ENCODE results near the gene GLDC.

GLDC gene

DNA sequence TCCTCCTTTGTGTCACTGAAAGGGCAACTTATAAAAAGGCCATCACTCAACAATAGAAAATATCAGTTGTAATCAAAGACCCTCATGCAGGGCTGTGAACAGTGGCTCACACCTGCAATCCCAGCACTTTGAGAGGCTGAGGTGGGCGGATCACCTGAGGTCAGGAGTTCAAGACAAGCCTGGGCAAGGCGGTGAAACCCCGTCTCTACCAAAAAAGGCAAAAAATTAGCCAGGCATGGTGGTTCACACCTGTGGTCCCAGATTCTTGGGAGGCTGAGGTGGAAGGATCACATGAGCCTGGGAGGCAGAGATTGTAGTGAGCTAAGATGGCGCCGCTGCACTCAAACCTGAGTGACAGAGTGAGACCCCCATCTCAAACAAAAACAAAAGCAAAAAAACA is 24.7 kb downstream of the GLDC start:
- Mint-ChIP-seq H3K4me3 (no peak overlapping the region), H3K9me3 (no peaks in the 10 kb centered on the region), H3K36me3 (ENCODE audit: low read depth) (no peaks in the 10 kb centered on the region), H3K27ac (no peak overlapping the region), H3K4me1 (ENCODE audit: low read depth) (no peaks in the 10 kb centered on the region), H3K27me3 (peaks cover 3% of the 10 kb centered on the region)
- intact Hi-C loops (cut with micrococcal nuclease), result no loop called here

DNA sequence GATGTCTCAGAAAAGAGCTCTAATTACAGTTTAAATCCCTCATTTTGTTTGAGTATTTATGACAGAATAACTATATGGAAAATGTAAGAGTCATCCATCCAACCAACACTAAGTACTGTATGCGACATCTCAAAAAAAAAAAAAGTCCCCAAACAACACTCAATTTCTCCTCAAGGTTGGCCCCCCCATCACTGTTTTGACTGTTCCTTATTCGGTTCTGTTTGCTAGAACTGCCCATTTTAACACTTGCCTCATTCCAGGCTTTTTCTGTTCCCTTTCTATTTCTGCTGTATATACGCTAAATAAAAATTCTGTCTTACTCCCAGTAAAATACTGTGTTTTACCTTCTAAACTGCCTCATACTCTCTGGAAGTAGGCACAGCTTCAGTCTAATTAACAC is 25.2 kb downstream of the GLDC start:
- Mint-ChIP-seq H3K9me3 (no peaks in the 10 kb centered on the region), H3K4me1 (ENCODE audit: low read depth) (no peaks in the 10 kb centered on the region), H3K4me3 (no peak overlapping the region), H3K36me3 (ENCODE audit: low read depth) (no peaks in the 10 kb centered on the region), H3K27me3 (peaks cover 5% of the 10 kb centered on the region), H3K27ac (no peak overlapping the region)
- intact Hi-C loops (cut with micrococcal nuclease), result no loop called here

DNA sequence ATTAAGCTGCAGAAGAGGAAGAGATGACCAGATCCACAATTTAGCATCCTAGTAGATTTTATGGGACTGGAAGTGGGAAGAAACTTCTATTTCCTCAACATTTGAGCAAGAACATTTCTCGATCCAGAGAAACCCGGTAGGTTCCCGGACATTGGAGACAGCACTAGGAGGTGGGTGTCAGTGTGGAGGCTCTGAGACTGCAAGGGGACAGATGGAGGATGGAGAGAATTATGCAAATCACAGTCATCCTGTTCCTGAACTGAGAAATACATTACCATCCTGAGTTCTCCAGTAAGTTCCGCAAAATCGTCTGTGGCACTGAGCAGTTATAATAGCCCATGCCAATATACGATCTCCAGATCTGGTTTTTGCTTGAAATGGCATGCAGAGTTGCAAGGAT is 25.6 kb downstream of the GLDC start:
- intact Hi-C loops (cut with micrococcal nuclease), result no loop called here
- H3K4me1 Mint-ChIP-seq (ENCODE audit: low read depth), result no peaks in the 10 kb centered on the region
- H3K36me3 Mint-ChIP-seq (ENCODE audit: low read depth), result no peaks in the 10 kb centered on the region
- peaks cover 5% of the 10 kb centered on the region for H3K27me3 Mint-ChIP-seq
- no peaks in the 10 kb centered on the region for H3K9me3 Mint-ChIP-seq
- H3K27ac Mint-ChIP-seq, result no peak overlapping the region
- no peak overlapping the region for H3K4me3 Mint-ChIP-seq

DNA sequence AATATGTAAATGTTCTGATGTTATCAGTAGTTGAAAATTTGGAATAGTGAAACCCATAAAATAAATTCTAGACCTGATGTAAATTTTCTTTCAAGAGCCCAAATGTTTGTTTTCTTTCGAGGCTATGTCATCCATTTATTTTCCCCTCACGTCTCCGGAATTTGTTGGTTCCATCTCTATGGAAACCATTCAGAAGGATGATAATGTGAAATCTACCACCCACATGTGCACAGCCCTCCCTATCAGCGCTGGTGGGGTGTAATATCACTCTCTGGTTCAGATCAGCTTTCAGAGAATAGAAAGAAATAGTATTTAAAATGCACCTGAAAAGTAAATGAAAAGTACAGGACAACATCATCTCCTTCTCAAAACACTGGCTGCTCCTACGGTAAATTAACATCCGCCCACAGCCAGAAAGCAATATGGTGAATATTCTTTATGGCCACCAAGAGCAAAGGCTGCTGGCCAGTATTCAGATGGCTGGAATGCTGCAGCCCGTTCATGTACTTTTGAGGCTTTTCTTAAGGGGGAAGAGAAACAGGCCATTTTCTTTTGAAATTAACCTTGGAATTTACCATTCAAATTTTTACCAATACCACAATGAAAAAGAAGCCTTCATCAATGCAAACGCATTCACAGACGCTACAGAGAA is 28.5 kb downstream of the GLDC start:
- no peak overlapping the region for H3K4me3 Mint-ChIP-seq
- H3K4me1 Mint-ChIP-seq (ENCODE audit: low read depth), result no peaks in the 10 kb centered on the region
- peaks cover 5% of the 10 kb centered on the region for H3K27me3 Mint-ChIP-seq
- H3K36me3 Mint-ChIP-seq (ENCODE audit: low read depth), result no peaks in the 10 kb centered on the region
- intact Hi-C loops (cut with micrococcal nuclease), result no loop called here
- H3K9me3 Mint-ChIP-seq, result no peaks in the 10 kb centered on the region
- no peak overlapping the region for H3K27ac Mint-ChIP-seq

DNA sequence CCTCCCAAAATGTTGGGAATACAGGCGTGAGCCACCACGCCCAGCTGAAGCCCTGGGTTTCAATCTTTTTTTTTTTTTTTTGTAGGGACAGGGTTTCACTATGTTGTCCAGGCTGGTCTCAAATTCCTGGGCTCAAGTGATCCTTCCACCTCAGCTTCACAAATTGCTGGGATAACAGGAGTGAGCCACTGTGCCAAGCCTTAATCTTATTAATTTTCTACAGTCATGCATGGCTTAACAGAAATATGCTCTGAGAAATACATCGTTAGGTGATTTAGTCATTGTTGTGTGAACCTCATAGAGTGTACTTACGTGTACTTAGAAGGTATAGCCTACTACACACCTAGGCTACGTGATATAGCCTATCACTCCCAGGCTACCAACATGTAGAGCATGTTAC is 31.0 kb downstream of the GLDC start:
- H3K27ac Mint-ChIP-seq, result no peak overlapping the region
- H3K36me3 Mint-ChIP-seq (ENCODE audit: low read depth), result no peaks in the 10 kb centered on the region
- peaks cover 5% of the 10 kb centered on the region for H3K27me3 Mint-ChIP-seq
- no peaks in the 10 kb centered on the region for H3K4me1 Mint-ChIP-seq (ENCODE audit: low read depth)
- H3K4me3 Mint-ChIP-seq, result no peak overlapping the region
- no peaks in the 10 kb centered on the region for H3K9me3 Mint-ChIP-seq
- intact Hi-C loops (cut with micrococcal nuclease), result no loop called here

DNA sequence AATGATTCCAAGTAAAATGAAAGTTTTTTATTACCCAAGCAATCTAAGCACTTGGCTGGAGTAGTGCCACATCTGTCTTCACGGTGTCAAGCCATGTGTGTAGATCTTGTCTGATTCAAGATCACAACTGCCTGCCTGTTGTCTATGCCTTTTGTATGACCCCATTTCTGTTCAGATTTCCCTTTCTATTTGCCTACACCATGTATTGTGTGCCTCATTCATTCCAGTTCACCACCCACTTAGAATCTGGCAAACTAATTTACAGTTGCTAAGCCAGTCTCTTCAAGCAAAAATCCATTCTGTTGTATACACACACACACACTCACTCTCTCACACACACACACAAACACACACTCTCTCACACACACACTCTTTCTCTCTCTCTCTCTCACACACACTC is 33.7 kb downstream of the GLDC start:
- intact Hi-C loops (cut with micrococcal nuclease), result no loop called here
- no peak overlapping the region for H3K4me3 Mint-ChIP-seq
- no peaks in the 10 kb centered on the region for H3K4me1 Mint-ChIP-seq (ENCODE audit: low read depth)
- no peaks in the 10 kb centered on the region for H3K36me3 Mint-ChIP-seq (ENCODE audit: low read depth)
- peaks cover 3% of the 10 kb centered on the region for H3K27me3 Mint-ChIP-seq
- H3K27ac Mint-ChIP-seq, result no peak overlapping the region
- H3K9me3 Mint-ChIP-seq, result no peaks in the 10 kb centered on the region

DNA sequence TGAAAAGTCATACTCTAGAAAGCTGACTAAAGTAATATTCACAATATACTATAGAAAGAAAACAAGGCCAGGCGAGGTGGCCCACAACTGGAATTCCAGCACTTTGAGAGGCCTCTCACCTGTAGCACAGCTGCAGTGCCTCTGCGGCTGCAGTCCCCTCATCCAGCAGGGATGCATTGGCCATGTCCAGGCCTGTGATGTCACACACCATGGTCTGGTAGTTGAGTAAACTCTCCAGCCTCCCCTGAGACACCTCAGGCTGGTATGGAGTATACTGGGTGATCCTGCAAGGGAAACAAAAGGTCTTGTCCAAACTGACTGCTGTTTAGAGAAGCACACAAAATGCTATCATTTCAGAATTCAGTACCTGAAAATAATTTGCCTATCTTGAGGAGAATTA is 35.5 kb downstream of the GLDC start:
- Mint-ChIP-seq H3K4me3 (no peak overlapping the region), H3K27ac (no peak overlapping the region), H3K36me3 (ENCODE audit: low read depth) (no peaks in the 10 kb centered on the region), H3K4me1 (ENCODE audit: low read depth) (no peaks in the 10 kb centered on the region), H3K27me3 (no peaks in the 10 kb centered on the region), H3K9me3 (no peaks in the 10 kb centered on the region)
- intact Hi-C loops (cut with micrococcal nuclease), result no loop called here

DNA sequence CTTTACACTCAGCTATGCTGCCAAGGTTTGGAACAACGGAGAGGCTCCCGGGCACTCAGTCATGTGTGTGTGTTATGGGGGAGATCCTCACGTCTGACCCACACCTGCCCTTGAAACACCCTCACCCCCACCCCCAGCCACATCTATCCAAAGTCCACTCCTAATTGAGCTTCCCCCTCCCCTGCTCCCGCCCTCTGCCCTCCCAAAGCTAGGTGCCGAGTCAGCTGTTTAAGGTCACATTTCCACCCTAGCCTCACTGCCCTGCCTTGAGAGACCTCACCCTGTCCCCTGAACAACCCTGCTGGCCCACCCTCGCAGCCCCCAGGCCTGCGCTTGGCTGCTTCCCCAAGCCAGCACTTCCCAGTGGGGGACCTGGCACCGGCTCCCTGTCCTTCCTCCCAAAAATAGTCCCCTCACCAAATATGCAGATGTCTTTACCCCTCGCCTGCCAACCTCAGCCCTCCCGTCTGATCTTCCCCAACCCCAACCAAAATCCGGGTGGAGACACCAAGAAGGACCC is 36.0 kb downstream of the GLDC start:
- Mint-ChIP-seq H3K9me3 (no peaks in the 10 kb centered on the region), H3K27ac (no peak overlapping the region), H3K4me3 (no peak overlapping the region), H3K27me3 (no peaks in the 10 kb centered on the region), H3K4me1 (ENCODE audit: low read depth) (no peaks in the 10 kb centered on the region), H3K36me3 (ENCODE audit: low read depth) (no peaks in the 10 kb centered on the region)
- intact Hi-C loops (cut with micrococcal nuclease), result no loop called here

DNA sequence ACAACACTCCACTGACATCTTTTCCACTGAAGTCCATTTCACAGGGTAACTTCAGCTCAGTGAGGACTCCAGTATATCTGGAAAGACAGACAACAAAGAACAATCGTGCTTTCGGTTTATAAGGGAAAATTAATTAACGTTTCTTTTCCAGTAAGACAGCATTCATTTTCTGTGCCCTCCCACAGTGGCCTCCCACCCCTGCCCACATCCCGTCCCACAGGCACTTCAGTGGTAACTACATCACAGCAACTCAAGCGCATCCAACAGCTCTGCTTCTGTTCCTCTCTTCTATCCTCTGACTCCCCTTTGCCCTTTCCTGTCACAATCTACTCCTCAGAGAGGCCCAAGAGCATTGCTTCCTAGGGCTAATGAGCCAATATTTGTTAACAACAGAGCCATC is 40.3 kb downstream of the GLDC start:
- Mint-ChIP-seq H3K36me3 (ENCODE audit: low read depth) (no peaks in the 10 kb centered on the region), H3K4me1 (ENCODE audit: low read depth) (no peaks in the 10 kb centered on the region), H3K4me3 (no peak overlapping the region), H3K27me3 (no peaks in the 10 kb centered on the region), H3K9me3 (no peaks in the 10 kb centered on the region), H3K27ac (no peak overlapping the region)
- intact Hi-C loops (cut with micrococcal nuclease), result no loop called here

DNA sequence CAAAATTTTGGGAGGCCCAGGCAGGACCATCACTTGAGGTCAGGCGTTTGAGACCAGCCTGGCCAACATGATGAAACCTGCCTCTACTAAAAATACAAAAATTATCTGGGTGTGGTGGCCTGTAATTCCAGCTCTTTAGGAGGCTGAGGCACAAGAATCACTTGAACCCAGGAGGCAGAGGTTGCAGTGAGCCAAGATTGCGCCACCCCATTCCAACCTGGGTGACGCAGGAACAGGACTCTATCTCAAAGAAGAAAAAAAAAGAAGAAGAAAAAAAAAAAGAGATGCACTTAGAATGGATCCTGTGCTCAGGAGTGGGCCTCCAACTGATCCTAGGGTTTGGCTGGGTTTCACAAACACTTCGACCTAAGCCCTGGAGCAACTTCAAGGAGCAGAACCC is 45.1 kb downstream of the GLDC start:
- Mint-ChIP-seq H3K4me1 (ENCODE audit: low read depth) (no peaks in the 10 kb centered on the region), H3K36me3 (ENCODE audit: low read depth) (no peaks in the 10 kb centered on the region), H3K4me3 (no peak overlapping the region), H3K27me3 (no peaks in the 10 kb centered on the region), H3K27ac (no peak overlapping the region), H3K9me3 (no peaks in the 10 kb centered on the region)
- intact Hi-C loops (cut with micrococcal nuclease), result no loop called here

DNA sequence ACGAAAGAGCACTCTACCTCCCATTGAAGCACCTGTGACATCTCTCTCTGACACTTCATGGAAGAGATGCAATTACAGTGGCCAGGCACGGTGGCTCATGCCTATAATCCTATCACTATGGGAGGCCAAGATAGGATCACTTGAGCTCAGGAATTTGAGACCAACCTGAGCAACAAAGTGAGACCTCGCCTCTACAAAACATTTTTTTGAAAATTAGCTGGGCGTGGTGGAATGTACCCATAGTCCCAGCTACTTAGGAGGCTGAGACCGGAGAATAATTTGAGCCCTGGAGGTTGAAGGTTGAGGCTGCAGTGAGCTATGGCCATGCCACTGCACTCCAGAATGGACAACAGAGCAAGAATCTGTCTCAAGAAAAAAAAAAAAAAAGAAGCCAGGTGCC is 45.5 kb downstream of the GLDC start:
- H3K4me3 Mint-ChIP-seq, result no peak overlapping the region
- H3K4me1 Mint-ChIP-seq (ENCODE audit: low read depth), result no peaks in the 10 kb centered on the region
- H3K27ac Mint-ChIP-seq, result no peak overlapping the region
- H3K36me3 Mint-ChIP-seq (ENCODE audit: low read depth), result no peaks in the 10 kb centered on the region
- H3K9me3 Mint-ChIP-seq, result no peaks in the 10 kb centered on the region
- intact Hi-C loops (cut with micrococcal nuclease), result no loop called here
- no peaks in the 10 kb centered on the region for H3K27me3 Mint-ChIP-seq

DNA sequence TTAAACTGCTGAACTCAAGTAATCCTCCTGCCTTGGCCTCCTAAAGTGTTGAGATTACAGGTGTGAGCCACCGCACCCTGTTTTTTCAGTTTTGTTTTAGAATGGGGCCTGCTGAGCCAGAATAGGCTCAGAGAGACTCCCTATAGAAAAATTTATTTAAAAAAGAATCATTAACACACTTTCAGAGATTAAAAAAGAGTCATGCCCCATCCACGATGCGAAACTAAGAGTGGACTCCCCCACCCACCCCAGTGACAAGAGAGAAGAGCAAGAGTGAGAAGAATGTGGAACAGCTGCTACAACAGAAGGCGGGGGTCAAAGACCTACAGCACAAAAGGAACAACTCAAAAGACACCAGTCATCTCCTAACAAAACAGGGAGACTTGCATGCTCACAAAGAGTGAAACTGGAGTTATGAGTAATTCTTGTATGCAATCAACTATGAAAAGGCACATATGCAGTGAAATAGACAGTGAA is 47.2 kb downstream of the GLDC start:
- Mint-ChIP-seq H3K4me3 (no peak overlapping the region), H3K36me3 (ENCODE audit: low read depth) (no peaks in the 10 kb centered on the region), H3K27me3 (no peaks in the 10 kb centered on the region), H3K4me1 (ENCODE audit: low read depth) (no peaks in the 10 kb centered on the region), H3K9me3 (no peaks in the 10 kb centered on the region), H3K27ac (no peak overlapping the region)
- intact Hi-C loops (cut with micrococcal nuclease), result no loop called here

DNA sequence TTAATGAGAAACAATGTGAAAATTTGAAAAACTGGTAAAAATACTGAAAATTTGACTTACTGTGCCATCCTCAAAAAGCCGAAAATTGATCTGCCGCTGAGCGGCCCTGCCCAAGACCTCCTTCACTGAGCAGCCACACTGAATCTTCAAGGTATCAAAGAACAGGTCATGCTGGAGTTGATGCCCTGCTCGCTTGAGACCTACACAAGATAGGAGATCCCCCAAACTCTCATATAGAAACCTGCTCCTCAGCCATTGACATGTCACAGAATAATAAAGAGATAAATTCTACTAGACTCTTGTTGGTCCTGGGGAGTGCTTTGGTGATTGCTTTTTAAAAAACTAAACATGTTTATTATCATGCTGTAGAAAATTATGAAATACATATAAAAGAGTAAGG is 52.7 kb downstream of the GLDC start:
- no peaks in the 10 kb centered on the region for H3K36me3 Mint-ChIP-seq (ENCODE audit: low read depth)
- intact Hi-C loops (cut with micrococcal nuclease), result no loop called here
- H3K9me3 Mint-ChIP-seq, result no peaks in the 10 kb centered on the region
- no peak overlapping the region for H3K4me3 Mint-ChIP-seq
- peaks cover 5% of the 10 kb centered on the region for H3K4me1 Mint-ChIP-seq (ENCODE audit: low read depth)
- H3K27ac Mint-ChIP-seq, result no peak overlapping the region
- H3K27me3 Mint-ChIP-seq, result no peaks in the 10 kb centered on the region

DNA sequence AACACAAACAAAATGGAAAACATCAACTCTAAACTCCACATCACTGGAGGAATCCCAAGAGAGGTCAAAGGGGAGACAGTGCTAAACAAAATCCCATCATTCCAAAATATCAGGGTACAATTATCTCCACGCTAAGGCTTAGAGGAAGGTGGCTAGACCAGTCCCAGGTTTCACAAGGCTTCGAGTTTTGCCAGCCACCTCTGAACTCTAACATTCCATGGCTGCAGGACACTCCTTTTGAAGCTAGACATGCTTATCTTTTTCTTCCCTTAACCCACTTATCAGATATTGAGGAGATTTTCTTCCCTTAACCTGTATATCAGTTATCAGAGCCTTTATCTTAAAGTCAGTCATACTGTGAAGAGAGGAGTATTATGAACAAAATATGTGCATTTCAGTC is 53.3 kb downstream of the GLDC start:
- Mint-ChIP-seq H3K27ac (no peak overlapping the region), H3K4me3 (no peak overlapping the region), H3K4me1 (ENCODE audit: low read depth) (peaks cover 5% of the 10 kb centered on the region), H3K27me3 (no peaks in the 10 kb centered on the region), H3K36me3 (ENCODE audit: low read depth) (no peaks in the 10 kb centered on the region), H3K9me3 (no peaks in the 10 kb centered on the region)
- intact Hi-C loops (cut with micrococcal nuclease), result no loop called here

DNA sequence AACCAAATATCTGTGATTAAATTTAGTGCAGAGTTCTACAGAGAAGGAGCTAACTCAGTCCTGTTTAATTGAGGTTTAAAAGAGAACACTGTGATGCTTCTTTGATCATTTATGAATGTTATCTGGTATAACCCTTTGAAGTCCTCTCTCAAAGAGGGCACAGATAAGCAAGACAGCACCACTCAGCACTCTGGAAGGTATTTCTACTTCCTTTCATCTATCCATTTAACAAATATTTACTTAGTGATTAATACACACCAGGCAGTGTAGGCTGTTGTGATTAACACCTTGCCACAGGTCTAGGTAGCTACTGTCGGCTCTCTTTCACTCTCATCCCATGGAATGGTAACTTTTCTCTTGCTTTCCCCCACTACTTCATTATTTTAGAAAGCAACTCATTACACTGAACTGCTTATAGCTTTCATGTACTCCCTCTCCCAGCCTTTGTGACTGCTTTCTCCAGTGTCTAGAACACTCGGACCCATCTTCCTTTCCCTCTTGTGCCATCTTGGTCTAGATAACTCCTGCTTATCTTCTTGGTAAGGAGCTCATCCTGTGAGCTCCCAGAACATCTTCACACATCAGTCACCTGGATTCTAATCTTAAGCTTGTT is 54.7 kb downstream of the GLDC start:
- no peaks in the 10 kb centered on the region for H3K36me3 Mint-ChIP-seq (ENCODE audit: low read depth)
- peaks cover 5% of the 10 kb centered on the region for H3K4me1 Mint-ChIP-seq (ENCODE audit: low read depth)
- H3K4me3 Mint-ChIP-seq, result no peak overlapping the region
- no peaks in the 10 kb centered on the region for H3K27me3 Mint-ChIP-seq
- H3K27ac Mint-ChIP-seq, result no peak overlapping the region
- intact Hi-C loops (cut with micrococcal nuclease), result no loop called here
- H3K9me3 Mint-ChIP-seq, result no peaks in the 10 kb centered on the region
